Limb (tissue), 2 donors: ENCODE results near the gene CHCHD6.

Source experiments
- DNase-seq, 2 donors: peaks; one replicate each; pipeline ENCODE4 v3.0.0-alpha.2; 2016; ENCODE audit errors: extremely low spot score in 2 of 2

The CHCHD6 gene

DNA sequence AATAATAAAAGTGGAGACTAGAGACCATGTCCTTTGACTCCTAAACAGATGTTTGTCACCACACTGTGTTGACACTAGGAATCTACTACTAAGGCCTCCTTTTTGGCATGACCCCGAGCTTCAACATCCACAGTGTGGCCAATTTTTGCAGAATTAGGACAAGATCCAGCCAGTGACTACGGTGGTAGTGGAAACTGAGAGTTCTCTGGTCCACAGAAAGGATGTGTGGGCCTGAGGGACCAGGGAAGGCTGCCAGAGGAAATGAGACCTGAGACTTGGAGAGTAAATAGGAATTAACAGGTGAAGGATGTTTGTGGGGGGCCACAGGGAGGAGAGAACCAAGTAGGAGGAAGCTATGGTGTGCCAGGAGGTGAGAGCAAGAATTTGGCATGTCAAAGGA is 122.7 kb downstream of the CHCHD6 start:
- DNase-seq: no peak

DNA sequence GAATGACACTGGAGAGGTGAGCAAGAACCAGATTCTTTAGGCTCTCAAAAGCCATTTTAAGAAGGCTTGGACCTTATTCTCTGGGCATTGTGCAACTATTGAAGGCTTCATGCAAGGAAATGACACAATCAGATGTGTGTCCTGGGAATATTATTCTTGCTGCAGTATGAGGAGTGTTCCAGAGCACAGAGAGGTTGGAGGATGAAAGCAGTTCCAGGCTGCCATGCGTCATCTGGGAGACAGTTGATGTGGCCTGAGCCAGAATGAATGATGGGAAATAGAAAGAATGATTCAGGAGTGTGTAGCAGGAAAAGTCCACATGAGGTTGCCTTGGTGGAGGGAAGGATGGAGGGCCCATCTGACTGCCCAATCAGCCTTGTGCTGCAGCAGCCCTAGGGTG is 123.1 kb downstream of the CHCHD6 start:
- DNase-seq: no peak

DNA sequence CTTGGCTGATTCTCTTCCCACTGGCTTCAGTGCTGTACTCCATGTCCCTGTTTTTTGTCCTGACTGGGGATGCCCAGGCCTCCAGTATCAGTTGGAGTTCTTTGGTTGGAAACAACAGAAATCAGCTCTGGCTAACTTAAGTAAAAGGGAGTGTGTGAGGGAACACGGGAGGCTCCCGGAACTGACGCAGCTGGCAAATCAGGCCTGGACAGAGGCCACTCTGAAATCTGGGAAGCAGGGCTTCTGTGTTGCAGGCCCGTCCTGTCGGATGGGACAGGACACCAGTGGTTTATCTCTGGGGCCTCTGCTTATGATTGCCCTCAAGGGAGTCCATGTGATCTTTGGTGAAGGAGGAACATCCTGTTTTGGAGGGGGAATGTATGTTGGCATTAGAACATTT is 124.3 kb downstream of the CHCHD6 start:
- DNase-seq: no peak

DNA sequence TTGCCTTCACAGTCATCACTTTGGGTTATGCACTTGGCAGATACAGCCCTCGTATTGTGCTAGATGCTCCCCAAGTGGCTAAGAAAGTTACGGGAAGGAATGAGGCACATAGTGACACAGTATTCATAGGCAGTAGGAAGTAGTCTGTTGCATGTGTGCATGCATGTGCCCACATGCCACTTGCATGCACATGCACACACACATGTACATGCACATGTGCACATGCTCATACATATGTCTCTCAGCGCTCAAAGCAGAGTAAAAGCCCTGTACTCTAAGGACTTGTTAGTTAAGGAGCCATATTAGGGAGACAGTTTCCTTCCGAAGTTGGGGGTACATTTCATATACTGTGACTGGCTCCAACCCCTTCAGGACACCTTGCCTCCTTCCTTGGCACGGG is 128.9 kb downstream of the CHCHD6 start:
- no peak for DNase-seq

DNA sequence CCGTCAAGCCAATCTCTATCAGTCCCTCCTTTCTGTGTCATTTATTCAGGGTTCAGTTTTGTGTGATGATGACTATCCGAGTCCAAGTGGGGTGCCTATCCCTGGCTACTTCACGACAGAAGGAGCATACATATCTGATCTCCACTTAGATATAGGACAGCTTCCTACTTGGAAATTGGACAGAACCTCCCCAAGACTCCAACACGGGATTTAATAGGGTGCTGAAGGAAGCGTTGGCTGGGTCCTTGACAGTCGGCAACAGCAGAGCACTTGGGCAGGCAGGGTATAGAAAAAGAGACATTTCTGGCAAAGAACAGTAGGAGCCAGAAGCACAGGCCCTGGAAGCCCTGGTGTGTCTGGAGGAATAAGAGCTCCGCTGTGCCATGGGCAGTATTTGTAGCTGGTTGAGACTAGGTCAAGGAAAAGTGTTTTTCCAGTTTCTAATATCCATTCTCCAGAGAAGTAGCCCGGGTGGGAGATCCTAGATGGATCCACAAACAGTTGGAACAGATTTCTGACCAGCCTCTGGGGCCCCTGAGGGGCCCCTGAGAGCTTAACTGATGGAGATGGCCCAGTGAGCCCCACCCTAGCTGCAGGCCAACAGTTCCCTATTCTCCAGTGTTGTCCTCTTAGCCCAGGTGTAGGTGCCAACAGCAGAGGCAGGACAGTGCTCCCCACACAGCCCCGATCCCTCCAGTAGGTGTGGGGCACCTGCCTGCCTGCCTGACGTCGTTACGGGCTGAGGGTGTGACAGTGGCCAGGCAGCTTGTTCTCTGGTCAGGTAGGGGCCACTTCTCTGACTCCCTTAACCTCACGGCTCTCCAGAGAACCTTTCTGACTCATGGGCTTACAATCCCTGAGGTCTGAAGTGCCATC is 130.8 kb downstream of the CHCHD6 start:
- no peak for DNase-seq

DNA sequence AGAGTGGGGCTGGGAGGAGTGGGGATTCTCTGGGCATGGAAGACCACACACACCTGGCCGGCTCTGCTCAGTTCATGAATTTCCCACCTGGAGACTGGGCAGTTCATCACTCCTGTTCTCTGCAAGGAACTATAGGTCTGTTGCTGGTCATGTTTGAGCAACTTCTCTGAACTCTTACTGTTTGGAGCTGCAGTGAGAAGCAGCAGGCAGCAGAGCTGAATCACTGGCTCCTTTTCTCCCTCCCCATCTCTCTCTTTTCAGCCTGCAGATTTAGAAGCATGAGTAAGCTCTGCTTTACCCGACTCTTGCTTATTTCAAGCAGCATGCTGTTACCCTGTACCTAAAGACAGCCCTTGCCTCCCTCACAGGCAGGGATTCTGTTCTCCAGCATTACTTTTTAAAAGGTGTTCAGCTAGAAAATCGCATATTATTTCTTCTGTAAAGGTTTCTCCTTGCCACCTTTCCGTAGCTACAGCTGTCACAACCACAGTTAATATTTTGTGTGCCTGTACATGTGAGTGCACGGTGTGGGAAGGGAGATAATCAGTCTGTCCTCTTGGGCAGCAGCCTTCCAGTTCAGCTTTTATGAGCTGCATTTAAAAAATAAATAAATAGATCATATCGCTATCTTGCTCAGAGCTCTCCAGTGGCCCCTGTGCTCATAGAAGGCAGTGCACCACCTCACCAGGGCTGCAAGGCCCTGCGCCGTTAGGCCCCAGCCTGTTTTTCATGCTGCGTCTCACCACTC is 131.6 kb downstream of the CHCHD6 start:
- no peak for DNase-seq

DNA sequence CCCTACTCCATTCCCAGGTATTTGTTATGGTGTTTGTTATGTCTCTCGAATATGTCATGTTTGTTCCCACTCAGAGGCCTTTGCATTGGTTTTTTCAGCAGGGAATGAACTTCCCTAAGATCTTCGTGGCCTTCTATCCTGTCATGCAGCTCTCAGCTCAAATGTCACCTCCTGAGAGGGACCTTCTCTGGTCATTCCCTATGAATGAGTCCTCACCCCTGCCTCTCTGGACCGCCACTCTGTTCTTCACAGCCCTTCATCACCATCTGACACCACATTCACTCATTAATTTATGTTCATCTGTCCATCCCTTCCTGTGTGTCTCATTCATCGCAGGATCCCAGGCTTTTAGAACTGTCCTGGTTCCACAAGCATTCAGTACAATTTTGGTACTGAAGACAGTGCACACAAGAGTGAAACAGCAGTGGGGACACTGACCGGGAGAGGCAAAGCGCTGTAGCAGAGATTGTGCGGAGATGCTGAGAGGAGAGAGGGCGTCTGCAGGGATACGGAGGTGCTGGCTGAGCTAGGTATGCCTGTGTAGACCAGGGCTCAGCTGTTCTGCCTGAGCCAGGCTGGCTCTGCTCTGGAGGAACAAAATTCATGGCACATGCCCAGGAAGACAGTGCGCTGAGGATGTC is 132.3 kb downstream of the CHCHD6 start:
- no peak for DNase-seq

DNA sequence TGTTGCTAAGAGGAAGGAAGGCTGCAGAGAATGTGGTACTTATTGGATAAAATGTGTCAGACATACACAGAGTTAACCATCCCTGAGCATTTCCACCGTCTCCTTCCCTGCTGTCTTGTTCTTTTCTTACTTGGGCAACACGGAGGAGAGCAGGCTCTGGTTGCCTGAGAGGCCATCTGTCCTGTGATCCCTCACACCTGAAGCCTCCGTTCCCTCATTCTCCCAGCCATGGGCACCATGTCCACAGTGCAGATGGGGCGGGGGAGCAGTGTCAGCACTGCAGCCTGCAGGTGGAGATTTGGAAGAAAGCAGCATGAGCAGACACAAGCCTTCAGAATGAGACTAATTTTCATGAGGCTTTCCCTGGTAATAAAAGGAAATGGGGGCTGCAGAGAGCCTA is 133.7 kb downstream of the CHCHD6 start:
- no peak for DNase-seq

DNA sequence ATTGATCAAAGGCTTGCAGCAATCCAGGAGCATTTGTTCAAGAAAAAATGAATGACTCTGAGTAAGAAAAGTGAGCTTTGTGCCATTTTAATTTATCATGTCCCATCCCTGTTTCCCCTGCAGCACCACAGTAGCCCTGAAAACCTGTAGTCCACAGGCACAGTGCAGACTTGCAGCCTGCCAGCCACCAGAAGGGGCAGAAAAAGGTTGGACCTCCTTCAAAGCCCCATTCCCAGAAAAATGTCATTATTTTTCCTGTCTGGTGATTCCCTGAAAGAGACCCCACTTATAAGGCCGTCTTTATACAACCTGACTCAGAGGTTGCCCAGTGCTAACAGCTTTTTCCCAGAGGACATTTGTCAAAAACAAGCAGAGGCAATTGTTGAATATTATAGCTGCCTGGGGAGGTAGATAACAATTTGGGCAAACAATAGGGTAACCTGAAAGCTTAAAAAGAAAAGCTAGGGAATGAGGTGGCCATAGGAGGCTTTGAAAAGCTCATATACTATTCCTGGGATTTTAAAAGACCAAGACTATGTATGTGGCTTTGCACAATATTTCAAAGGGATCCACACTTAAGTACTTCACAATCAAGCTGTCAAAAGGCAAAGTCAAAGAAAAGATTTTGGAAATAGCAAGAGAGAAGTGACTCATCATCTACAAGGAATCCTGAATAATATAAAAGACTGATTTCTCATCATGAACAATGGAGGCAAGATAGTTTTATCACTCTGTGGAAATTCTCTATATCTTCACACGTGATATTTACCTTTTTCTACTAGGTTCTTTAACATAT is 142.1 kb downstream of the CHCHD6 start:
- peak in 1 of 2 donors; percentile 7 for DNase-seq

DNA sequence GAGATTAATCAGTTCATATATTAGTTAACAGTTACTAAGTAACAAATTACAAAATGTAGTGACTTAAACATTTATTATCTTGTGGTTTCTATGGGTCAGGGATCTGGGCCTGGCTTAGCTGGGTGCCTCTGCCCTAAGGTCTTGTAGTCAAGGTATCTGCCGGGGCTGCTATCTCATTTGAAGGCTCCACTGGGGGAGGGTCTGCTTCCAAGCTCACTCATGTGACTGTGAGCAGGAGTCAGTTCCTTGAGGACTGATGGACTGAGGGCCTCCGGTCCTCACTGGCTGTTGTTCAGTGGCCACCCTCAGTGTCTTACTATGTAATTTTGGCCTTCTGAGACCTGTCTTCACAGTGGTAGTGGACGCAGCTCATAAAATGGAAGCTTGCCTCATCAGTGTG is 143.0 kb downstream of the CHCHD6 start:
- peak in 1 of 2 donors; percentile 3 for DNase-seq

DNA sequence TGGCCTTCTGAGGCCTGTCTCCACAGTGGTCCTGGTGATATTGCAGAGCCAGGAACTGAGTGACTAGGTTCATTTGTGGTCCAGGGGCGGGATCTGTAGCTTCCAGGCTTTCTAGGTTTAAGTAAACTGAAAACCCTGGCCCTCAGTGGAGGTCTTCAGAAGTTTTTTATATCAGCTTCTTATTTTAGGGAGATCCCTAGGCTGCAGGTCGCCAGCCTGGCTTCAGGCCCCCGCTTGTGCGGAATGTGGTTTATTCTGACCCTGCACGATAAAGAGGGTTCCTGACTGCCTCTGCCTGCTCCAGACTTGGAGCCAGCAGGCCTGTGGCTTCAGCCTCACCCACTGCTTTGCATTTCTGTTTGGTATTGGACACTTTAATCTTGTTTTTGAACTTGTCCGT is 145.0 kb downstream of the CHCHD6 start:
- DNase-seq: peak in 1 of 2 donors; percentile 3

DNA sequence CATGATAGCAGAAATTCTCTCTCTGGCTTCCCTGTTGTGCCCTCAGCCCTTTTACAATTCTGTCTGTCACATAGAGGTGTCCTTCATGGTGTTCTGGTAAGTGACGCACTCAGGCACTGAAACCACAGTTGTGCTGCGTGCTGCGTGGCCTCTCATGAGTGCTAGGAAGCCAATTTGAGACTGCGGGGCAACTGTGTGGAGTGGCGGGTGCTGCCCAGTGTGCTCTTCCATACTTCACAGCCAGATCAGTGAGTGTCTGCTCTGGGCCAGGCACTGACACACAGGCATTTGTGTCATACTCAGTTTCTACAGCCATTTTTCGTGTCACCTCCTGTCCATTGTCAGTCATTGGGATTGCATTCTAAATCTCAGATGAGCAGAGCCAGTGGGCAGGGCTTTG is 145.7 kb downstream of the CHCHD6 start:
- peak in 1 of 2 donors; percentile 3 for DNase-seq

DNA sequence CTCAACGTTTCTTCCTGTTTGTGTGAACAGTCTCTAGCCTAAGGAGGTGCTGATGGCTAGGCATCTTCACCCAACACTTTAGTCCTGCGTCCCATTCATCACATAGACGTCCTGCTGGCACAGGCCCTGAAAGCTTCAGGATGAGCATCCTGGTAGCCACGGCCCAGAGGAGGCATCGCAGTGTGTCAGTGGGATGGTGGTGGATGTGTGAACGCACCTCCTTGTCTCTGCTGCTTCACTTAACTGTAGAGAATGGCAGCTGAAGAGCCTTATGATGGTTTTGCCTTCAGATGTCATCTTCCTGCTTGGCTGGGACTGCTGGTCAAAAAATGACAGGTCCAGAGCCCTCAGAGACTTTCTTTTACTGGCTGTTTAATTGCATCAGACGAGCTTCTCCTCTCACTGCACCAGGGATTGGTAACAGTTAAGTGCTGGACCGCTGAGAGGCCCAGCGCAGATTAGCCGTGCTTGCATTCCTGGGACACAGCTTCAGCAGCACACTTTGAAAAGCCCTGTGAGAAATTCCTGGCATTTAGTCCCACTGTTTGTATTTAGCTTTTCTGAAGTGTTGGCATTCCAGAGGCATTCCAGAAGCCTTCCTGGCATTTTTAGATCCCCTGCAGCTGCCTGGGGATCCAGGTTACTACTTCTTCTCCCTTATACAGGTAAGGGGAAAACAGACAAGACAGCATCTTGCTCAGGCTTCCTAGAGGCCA is 146.5 kb downstream of the CHCHD6 start:
- peak; percentile 40 to 49 for DNase-seq

DNA sequence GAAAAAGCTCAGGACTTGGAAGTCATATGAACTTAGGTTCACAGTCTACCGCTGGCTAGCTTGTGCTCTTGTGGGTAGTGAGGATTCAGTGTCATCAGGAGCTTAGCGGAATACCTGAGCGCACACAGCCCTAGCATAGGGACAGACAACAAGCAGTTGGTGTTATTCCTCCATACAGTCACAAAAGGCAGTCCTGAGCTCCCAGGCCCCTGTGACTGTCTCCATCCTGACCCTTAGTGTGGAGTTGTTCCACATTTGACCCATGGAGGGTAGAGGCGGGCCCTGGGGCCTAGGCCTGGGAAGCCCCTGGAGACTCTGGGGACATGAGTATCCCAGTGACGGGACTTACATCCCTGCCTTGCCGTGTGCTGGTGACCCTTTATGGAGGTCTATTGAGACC is 147.3 kb downstream of the CHCHD6 start:
- peak in 1 of 2 donors; percentile 9 for DNase-seq

DNA sequence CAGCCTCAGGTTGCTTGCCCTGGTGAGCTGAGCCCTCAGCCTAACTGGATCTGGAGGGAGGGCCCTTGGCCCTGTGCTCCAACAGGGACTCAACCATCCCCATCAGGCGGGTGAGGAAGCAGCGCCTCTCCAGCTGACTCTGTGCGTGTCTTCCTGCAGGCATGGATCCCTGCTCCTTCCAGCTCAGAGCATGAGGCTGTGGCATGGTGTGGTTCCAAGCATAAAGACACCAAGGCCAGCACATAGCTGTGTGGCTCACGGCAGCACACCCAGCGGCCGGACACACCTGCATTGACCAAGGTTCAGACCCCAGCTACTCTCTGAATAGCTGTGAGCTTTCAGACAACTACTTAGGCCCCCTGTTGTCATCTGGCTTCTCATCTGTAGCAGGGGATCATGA is 147.9 kb downstream of the CHCHD6 start:
- DNase-seq: peak in 1 of 2 donors; percentile 16

DNA sequence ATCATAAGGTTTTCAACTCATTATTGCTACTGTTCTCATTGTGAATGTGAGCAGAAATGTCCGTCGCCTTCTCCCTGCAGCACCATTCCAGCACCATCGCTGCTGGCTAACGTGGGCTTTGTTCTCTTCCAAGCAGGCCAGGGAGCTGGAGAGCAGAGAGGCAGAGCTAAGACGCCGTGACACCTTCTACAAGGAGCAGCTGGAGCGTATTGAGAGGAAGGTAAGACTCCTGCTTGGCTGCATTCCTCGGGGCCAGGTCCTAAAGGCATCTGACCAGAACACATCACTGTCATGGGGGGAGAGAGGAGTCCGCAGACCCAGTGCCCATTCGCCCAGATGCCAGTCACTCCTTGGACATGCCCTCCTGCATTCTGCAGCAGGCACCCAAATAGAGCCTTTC is 148.5 kb downstream of the CHCHD6 start:
- peak in 1 of 2 donors; percentile 20 for DNase-seq

DNA sequence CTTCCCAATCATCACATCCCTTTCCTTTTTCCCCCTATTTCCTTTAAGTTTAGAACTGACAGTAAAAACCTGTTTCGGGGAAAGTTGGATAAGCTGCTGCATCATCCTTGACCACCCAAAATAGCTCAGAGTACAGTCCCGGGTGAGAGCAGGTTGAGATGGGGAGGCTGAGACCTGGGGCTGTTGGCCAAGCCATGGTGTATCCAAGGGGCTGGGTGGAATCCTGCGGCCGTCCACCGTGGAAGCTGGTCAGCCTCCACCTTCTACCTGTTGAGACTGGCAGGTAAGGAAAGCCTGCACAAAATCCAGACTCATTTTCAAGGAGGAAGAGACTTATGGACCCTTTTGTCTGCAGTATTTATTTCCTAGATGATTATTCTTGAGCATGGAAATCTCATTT is 150.6 kb downstream of the CHCHD6 start:
- peak in 1 of 2 donors; percentile 11 for DNase-seq

DNA sequence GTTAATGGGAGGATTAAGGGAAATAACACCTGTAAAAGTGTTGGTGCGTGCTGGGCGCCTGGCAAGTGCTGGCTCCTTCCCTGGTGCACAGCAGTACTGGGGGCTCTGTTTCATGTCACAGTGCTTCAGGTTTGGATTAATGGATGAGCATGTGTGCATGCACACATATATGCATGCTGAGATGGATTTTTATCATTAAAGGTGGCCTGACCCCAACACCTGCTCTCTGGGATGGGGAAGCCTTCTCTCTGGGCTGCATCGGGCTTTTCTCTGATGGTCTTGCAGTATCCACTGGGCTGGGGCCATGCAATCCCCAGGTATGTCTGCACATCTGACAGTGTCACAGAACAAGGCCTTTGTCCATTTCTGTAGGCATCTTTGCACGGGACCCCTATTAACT is 151.3 kb downstream of the CHCHD6 start:
- no peak for DNase-seq

DNA sequence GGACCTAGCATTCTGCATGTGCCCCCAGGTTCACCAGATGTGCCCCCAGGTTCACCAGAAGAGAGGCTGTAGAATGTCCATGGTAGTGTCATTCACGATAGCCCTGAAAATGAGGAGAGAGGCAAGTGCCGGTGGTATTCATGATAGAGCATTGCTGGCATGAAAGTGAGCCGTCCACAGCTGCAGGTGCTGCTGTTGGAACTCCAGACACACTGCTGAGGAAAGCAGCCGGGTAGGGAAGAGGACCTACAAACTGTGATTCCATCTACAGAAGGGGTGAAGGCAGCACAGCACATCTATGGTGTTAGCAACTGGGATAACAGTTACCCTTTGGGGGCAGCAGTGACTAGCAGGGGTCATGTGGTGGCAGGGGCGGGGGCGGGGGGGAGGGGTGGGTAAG is 153.9 kb downstream of the CHCHD6 start:
- no peak for DNase-seq

DNA sequence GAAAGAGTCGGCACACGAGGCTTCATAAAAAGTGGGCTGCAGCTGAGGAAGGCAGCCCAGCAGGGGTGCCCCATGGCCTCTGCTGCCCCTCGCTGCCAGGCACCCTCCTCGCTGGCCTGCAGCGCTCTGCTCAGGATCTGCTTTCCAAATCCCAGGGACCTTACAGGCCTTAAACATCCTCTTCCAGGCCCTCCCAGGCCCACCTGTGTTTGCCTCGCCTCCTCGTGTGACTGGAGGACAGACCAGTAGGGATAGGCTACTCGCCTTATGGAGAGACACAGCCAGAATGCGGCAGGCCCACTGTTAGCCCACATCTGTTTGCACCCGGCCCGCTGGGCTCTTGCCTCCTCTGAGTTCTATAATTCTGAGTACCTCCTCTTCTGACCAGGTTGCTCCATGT is 154.4 kb downstream of the CHCHD6 start:
- no peak for DNase-seq

DNA sequence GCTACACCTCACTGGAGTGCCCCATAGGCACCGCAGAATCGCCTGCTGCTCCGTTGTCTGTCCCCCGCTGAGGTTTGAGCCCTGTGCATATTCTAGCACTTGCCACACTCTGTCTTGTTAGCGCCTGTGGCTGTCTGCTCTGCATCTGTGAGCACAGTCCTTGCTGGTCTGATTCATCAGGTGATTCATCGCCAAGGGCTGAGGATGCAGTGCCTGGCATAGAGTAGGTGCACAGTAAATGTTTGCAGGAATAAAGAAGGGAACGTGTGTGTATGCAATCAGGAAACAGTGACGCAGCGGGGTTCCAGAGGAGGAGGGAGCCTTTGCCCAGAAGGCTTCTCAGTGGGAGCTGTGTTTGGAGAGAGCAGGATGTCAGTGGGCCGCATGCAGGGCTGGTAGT is 154.8 kb downstream of the CHCHD6 start:
- DNase-seq: no peak
